Measurements from ENCODE around the gene ZNF385D.
"Not testable (repeated sequence)": the region's sequence is repeated elsewhere in the genome, so short reads cannot be mapped to it uniquely, and the experiment has no call there.

Gene ZNF385D

GRCh38 chr3:21508246-21508645 lies 242.8 kb downstream of the ZNF385D start:
- no peak for DNase-seq

- peak; percentile 5 for DNase-seq
Measured at GRCh38 chr3:21505711-21506460, 245.1 kb downstream of the ZNF385D start.

DNA sequence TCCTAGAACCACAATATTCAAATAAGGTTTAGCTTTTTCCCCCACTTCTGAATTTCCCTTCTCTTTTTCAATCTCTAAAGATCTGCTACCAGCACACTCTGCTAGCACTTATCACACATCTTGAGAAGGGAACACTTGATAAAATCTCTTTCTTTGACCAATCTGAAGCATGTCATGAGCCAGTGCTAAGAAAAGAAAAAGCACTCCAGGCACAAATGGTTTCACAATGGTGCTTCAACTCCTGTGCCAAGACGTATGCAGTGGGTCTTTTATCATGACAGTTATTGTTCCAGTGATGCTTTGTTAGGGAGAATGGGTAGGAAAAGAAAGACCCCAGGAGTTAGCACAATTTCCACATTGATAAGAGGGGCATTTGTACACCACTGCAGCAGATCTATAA lies 248.4 kb downstream of the ZNF385D start:
- no peak for DNase-seq

DNA sequence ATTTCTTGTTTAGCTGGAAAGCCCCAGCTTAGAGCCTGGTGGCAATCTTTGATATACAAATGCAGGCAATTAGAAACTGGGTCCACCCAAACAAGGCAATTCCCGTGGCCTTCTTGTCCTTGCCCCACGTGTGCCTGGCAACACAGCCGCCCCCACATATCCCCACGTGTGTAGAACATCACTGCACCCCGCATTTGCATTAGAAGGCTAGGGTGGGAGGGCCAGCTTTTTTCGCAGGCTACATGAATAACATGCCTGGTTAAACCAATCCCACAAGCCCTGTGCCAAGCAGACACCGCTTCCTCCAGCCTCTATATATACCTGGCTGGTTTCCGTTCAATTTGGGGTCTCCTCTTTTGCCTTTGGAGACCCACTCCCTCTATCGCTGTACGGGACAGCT lies 250.2 kb downstream of the ZNF385D start:
- no peak for DNase-seq

DNA sequence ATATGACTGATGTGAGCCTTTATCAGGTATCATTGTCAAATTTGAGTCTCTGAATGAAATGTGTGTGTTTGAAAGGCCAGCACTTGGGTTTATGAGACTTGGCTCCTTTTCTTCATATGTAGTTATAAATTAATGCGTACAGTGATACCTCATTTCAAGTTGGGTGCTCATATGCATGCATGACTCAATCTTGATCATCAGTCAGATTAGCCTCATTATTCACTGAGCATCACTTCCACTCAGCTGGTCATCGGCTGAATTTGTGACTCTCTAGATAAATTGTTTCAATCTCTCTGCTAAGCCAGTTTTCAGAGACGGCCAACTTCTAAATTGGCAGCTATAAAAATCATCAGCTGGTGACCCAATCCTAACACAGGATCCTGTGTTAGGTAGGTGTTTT lies 260.3 kb downstream of the ZNF385D start:
- not testable (repeated sequence) for DNase-seq

DNA sequence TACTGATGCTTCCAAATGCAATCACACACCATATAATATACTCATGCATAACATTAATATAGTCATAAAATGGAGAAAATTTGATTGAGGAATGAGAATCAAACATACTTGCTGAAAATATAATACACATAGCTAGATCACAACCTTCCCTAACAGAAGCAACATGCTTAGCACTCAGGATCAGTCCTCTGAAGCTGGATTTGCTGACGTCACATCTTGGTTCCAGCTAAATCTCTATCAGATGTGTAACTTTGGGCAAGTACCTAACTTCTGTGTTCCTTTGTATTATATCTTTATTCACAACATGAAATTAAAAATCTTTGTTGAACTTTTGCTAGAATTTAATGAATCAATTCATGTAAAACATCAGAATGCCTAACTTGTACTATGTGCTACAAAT lies 263.5 kb downstream of the ZNF385D start:
- peak; percentile 3 for DNase-seq

GRCh38 chr3:21486024-21486935 lies 264.7 kb downstream of the ZNF385D start:
- peak; percentile 4 for DNase-seq

GRCh38 chr3:21484828-21485144 lies 266.2 kb downstream of the ZNF385D start:
- no peak for DNase-seq

- peak; percentile 76 for DNase-seq
Measured at GRCh38 chr3:21484057-21484827, 266.8 kb downstream of the ZNF385D start.

DNA sequence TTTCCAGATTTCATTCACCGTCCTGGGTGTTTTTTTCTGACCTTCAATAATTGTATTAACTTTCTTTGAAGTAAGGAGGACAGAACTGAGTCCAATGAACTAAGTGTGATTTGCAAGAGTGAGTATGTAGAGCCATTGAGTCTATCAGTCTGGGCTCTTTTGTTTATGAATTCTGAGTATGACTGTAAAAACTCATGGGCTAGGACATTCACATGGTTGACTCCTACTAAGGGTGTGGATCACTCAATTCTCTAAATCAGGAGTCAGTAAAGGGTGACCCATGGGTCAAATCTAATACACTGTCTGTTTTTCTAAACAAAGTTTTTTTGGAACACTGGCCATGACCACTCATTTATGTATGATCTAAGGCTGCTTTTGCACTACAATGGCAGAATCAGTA lies 269.0 kb downstream of the ZNF385D start:
- DNase-seq, result no peak

- peak; percentile 69 for DNase-seq
Measured at GRCh38 chr3:21477541-21478288, 273.3 kb downstream of the ZNF385D start.

DNA sequence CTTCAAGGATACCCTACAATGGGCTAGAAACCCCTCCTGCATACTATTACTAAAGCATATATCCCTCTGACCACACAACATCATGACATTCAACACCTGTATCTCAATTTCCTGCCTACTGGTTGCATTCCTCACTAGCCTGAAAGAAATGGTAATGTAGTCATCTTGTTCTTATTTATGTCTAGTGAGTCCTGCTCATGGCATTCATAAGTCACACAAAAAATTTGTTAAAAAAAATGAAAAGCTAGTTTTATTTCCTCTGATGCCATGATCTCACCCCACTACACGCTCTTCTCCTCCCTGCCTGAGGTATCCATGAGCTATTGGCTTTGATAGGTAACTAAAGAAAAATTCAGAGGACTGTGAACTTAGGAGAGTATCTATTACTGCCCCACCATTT lies 284.5 kb downstream of the ZNF385D start:
- DNase-seq, result peak; percentile 31

DNA sequence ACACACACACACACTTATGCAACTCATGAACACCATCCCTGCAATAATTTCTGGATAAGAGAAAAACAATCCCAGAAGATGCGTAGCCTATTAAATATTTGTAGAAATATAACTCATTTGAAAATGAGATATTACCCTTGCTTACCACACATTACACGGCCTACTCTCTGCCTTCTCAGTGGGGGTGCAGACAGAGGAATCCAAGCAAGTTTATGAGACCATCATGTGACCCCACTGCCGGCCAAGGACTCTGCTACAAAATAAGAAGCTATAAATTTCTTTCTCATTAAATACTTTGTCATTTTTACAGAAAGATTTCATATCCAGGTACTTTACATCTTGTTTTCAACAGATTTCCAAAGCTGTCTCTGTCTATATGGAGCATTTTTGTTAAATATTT lies 286.3 kb downstream of the ZNF385D start:
- DNase-seq, result peak; percentile 44

- no peak for DNase-seq
Measured at GRCh38 chr3:21463319-21463718, 287.7 kb downstream of the ZNF385D start.

DNA sequence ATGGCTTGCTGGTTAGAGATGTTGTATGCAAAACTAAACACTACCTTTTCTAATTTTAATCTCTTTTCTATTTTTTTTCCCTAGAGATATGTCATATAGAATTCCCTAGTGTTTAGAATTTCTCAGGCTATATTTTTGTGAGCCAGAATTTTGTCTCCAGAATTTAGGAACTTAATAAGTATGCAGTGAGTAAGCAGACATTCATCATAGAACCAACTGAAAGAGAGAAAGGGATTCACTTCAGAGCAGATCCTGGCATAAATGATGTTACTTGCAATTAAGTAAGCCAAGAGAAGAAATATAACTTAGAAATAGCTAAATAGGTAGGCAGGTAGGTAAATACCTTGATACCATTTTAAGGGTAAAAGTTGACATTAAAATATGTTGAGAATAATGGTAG lies 288.9 kb downstream of the ZNF385D start:
- peak; percentile 41 for DNase-seq

GRCh38 chr3:21457084-21457483 lies 293.9 kb downstream of the ZNF385D start:
- DNase-seq, result no peak

DNA sequence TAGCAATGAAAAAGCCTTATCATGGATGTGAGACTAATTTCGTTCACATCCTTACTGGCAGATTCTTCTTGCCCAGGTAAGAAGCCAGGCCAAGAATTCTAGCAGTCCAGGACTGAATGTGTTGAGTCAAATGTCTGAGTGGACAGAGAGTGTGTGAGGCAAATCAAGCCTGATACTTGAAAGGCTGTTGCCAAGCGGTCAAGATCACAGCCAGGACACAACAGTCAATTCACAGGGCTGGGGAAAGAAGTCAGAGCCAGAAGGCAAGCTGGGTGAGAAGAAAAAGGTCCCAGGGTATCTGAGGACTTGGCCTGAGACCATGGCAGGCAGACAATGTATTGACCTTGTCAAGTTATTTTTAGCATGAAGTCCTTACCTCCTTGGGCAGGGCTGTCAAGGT lies 301.3 kb downstream of the ZNF385D start:
- no peak for DNase-seq

DNA sequence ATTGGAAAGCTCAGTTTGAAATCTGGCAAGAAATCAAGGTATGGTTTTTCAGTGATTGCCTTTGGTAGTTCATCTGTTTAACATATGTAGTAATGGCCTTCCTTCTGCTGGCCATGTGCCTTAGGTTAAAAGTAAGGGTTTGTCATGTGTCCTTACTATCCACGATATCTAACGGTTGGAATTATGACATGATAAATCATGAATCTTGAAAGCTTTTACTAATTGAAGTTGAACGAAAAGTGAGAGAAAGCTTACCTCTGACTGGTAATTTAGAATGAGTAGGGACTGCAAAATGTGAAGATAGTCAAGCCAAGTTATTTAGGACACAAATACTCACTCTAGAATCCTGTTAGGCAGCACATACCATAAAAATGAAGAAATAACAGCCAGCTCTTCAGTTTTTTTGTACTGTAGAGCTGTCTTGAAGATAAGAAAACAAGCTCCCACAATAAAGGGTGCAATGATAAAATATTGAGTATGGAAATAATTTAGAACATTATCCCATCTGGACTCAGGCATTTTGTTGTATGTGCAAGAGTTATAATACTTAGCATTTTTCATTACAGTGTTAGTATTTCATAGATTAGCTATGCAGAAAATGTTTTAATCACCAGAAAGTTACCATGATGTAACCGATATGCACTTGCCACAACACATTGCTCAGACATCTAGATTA lies 303.4 kb downstream of the ZNF385D start:
- DNase-seq, result peak; percentile 83

- no peak for DNase-seq
Measured at GRCh38 chr3:21446945-21447475, 304.0 kb downstream of the ZNF385D start.

- no peak for DNase-seq
Measured at GRCh38 chr3:21446027-21446426, 305.0 kb downstream of the ZNF385D start.

DNA sequence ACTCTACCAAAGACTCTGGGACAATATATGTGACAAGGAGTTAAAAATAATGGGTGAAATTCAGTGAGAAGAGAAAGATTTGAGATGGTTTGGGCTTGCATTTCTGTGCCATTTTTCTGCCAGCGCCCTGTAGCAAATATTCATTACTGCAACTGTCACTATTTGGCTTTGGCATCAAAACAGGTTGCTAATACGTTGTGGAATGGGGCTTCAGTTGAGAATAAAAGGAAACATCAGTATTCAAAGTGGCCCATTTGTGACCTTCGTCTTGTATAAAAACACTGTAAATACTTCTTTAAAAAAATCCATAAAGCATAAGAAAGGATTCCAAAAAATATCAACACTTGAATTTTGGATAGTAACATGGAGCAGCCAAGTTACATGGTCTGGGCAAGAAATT lies 309.2 kb downstream of the ZNF385D start:
- no peak for DNase-seq

DNA sequence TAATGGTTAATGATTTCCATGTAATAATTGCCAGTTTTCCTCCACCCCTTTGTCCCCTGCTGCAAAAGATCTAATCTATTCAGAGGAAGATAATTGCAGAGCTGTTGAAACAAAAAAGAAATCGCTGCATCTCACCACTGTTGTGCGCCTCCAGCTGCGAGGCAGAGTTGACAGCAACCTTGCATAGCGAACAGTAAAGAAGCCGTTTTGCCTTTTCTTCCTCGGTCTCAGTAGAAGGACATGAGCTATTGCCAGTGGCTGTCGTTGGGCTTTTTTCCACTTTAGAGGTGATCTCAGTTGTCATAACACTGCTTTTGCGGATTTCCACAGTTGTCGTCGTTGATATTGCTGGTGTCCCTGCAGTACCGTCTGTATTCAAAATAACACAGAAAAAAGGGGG lies 314.2 kb downstream of the ZNF385D start:
- no peak for DNase-seq

All from fibroblast of skin of abdomen (primary cell).